Measurements from ENCODE around the gene PROX2. TPM values are rescaled to one million over a fixed set of nuclear protein-coding genes. Genes with fewer than 3 reads are reported as not detected.

PROX2 gene
- total and polyA plus RNA-seq, 9 of the 15 experiments (the other 6 are each of a cell fraction or from before 2014, with no cell fraction given) = not detected

DNA sequence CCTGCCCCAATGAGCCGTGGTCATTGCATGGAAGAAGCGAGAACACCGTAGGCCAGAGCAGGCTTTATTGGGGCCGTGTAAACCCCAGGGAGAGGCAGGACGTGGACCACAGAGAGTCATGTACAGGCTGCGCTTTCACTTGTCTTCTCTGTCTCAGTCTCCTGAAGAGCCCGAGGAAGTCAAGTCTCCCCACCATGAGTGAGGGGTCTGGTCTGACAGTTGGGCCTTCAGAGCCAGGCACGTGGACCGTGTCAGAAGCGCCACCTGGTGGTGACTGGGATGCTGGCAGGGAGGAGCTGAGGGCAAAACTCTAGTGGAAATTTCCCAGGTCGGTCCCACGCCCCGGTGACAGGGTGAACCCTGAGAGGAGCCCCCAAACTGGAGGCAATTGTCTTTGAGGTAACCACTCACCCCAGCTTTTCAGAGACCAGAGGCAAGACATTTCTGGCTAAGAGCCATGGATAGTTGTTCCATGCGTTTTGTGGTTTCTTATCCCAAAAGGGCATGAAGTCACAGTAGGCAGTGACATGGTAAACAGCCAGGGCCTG is 29.7 kb upstream of the PROX2 start (continued):
- TF ChIP-seq IRF9 (tag; IDR thresholded peaks at IDR 0.05) = no peak
- TF ChIP-seq ZNF395 (CRISPR knock-in tag; IDR thresholded peaks at IDR 0.05) = no peak
- no peak for TF ChIP-seq LEF1 (IDR thresholded peaks at IDR 0.05)
- no peak for TF ChIP-seq RNF2 (IDR thresholded peaks at IDR 0.05)
- TF ChIP-seq CTCF (IDR thresholded peaks at IDR 0.05 in 2 of 3, conservative IDR thresholded peaks at IDR 0.05 in 1 of 3; ENCODE audit: insufficient read depth in 2 of 3, low read depth in 1 of 3, low read length in 3 of 3) = peak; percentile 81 to 94 (median 83)
- no peak for TF ChIP-seq ZNF780A (CRISPR knock-in tag; IDR thresholded peaks at IDR 0.05)
- no peak for TF ChIP-seq FUS (optimal IDR thresholded peaks at IDR 0.05; ENCODE audit: low read depth, low read length)
- no peak for TF ChIP-seq ZNF324 (CRISPR knock-in tag; IDR thresholded peaks at IDR 0.05)
- peak; percentile 38 for TF ChIP-seq USF2 (CRISPR knock-in tag; IDR thresholded peaks at IDR 0.05)
- TF ChIP-seq NFRKB (IDR thresholded peaks at IDR 0.05; ENCODE audit: low read depth) = no peak
- TF ChIP-seq HDAC3 (IDR thresholded peaks at IDR 0.05; ENCODE audit: borderline replicate concordance, partially characterized antibody) = no peak
- no peak for TF ChIP-seq PTBP1 (IDR thresholded peaks at IDR 0.05; ENCODE audit: low read depth, low read length)
- TF ChIP-seq, protein P1, sequence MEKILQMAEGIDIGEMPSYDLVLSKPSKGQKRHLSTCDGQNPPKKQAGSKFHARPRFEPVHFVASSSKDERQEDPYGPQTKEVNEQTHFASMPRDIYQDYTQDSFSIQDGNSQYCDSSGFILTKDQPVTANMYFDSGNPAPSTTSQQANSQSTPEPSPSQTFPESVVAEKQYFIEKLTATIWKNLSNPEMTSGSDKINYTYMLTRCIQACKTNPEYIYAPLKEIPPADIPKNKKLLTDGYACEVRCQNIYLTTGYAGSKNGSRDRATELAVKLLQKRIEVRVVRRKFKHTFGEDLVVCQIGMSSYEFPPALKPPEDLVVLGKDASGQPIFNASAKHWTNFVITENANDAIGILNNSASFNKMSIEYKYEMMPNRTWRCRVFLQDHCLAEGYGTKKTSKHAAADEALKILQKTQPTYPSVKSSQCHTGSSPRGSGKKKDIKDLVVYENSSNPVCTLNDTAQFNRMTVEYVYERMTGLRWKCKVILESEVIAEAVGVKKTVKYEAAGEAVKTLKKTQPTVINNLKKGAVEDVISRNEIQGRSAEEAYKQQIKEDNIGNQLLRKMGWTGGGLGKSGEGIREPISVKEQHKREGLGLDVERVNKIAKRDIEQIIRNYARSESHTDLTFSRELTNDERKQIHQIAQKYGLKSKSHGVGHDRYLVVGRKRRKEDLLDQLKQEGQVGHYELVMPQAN (IDR thresholded peaks at IDR 0.05; ENCODE audit: borderline replicate concordance) = peak; percentile 37; the same call in 1 of the 2 replicates
- TF ChIP-seq, protein P2, sequence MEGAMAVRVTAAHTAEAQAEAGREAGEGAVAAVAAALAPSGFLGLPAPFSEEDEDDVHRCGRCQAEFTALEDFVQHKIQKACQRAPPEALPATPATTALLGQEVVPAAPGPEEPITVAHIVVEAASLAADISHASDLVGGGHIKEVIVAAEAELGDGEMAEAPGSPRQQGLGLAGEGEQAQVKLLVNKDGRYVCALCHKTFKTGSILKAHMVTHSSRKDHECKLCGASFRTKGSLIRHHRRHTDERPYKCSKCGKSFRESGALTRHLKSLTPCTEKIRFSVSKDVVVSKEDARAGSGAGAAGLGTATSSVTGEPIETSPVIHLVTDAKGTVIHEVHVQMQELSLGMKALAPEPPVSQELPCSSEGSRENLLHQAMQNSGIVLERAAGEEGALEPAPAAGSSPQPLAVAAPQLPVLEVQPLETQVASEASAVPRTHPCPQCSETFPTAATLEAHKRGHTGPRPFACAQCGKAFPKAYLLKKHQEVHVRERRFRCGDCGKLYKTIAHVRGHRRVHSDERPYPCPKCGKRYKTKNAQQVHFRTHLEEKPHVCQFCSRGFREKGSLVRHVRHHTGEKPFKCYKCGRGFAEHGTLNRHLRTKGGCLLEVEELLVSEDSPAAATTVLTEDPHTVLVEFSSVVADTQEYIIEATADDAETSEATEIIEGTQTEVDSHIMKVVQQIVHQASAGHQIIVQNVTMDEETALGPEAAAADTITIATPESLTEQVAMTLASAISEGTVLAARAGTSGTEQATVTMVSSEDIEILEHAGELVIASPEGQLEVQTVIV (CRISPR knock-in tag; IDR thresholded peaks at IDR 0.05; ENCODE audit: borderline replicate concordance) = no peak
- TF ChIP-seq HDAC1 (IDR thresholded peaks at IDR 0.05) = 0 out of 4 replicates have a peak, but pooled peaks of 1 of the 2 experiments have one; percentile 30
- no peak for TF ChIP-seq RFX5 (IDR thresholded peaks at IDR 0.05; ENCODE audit: low read depth, low read length)
- TF ChIP-seq SLC30A9 (CRISPR knock-in tag; IDR thresholded peaks at IDR 0.05) = no peak
- TF ChIP-seq ZNF707 (CRISPR knock-in tag; conservative IDR thresholded peaks at IDR 0.05) = no peak
- no peak for TF ChIP-seq ZFPM2 (CRISPR knock-in tag; IDR thresholded peaks at IDR 0.05)
- TF ChIP-seq POLR2AphosphoS2 (IDR thresholded peaks at IDR 0.05; ENCODE audit: low read length) = peak; percentile 66; the same call in 1 of the 2 replicates
